ENCODE measurements around the gene EFCAB12.

EFCAB12 gene

GRCh38 chr3:129441215-129441614 is 12.8 kb upstream of the EFCAB12 start:
- TF ChIP-seq, protein P1, sequence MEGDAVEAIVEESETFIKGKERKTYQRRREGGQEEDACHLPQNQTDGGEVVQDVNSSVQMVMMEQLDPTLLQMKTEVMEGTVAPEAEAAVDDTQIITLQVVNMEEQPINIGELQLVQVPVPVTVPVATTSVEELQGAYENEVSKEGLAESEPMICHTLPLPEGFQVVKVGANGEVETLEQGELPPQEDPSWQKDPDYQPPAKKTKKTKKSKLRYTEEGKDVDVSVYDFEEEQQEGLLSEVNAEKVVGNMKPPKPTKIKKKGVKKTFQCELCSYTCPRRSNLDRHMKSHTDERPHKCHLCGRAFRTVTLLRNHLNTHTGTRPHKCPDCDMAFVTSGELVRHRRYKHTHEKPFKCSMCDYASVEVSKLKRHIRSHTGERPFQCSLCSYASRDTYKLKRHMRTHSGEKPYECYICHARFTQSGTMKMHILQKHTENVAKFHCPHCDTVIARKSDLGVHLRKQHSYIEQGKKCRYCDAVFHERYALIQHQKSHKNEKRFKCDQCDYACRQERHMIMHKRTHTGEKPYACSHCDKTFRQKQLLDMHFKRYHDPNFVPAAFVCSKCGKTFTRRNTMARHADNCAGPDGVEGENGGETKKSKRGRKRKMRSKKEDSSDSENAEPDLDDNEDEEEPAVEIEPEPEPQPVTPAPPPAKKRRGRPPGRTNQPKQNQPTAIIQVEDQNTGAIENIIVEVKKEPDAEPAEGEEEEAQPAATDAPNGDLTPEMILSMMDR (conservative IDR thresholded peaks at IDR 0.05; ENCODE audit: low read depth): no peak
- DNase-seq (ENCODE audit: low spot score): peak; percentile 10
- CTCF ChIA-PET: no interaction called here
- H3K27ac ChIP-seq: no peak overlapping the region
- POLR2A ChIA-PET (ENCODE audit: low non-redundant PET): interaction anchor here (0.8 kb wide), 1 partner anchor 185 kb away, joined by 7 read pairs; no protein-coding TSS in a partner anchor

GRCh38 chr3:129440618-129441190 is 12.3 kb upstream of the EFCAB12 start:
- H3K27ac ChIP-seq: peak overlapping the region; percentile 94
- ChIA-PET CTCF (interaction anchor here (0.6 to 0.8 kb wide), 2 partner anchors 54 to 125 kb away, joined by 3 read pairs; a partner anchor contains a TSS), POLR2A (ENCODE audit: low non-redundant PET) (interaction anchor here (0.8 kb wide), 1 partner anchor 185 kb away, joined by 7 read pairs; no protein-coding TSS in a partner anchor)
- TF ChIP-seq, protein P1 (conservative IDR thresholded peaks at IDR 0.05; ENCODE audit: low read depth): no peak
- peak; percentile 27 for DNase-seq (ENCODE audit: low spot score)

DNA sequence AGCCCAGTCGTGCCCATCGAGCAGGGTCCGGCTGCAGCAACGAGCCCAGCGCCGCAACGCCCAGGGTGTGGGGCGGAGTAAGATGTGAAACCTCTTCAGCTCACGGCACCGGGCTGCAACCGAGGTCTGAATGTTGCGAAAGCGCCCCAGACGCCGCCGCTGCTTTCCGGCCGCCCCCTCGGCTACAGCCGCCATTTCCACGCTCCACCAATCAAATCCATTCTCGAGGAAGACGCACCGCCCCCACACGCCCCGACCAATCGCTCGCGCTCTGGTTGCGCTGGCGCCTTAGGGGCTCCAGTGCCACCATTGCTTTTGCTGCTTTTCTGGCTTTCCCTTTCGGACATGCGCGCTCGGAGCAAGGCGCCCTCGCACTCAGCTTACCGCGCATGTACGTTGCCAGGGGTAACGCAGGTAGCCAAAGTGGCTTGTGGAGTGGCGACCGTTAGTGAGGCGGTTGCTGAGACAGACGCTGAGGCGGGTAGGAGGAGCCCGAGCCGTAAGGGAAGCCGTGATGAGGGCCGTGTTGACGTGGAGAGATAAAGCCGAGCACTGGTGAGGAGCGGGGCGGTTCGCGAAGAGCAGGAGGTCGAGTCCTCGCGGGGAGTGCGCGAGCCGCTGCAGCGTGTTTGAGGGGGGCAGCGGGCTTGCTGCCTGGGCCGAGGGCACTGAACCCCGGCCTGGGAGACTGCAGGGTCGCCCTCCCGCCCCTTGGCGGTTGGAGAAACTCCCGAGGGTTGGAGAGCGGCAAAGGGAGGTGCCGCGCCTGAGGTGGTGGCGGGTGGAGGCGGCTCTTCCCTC is 11.6 kb upstream of the EFCAB12 start, which contains the start of the genes IFT122 and MBD4:
Gene IFT122, plus strand, starts transcription at position 408 of the 801 bp plus-strand sequence. Its CDS starts 107 bp downstream, at position 515.
Gene MBD4, minus strand, starts transcription at position 132 of the 801 bp plus-strand sequence. Its CDS starts 115 bp downstream, at position 17.
- ChIA-PET POLR2A (ENCODE audit: low non-redundant PET) (interaction anchor here (0.6 kb wide), 2 partner anchors 40 to 135 kb away, joined by 3 to 4 read pairs; no protein-coding TSS in a partner anchor), CTCF (interaction anchor here (0.5 to 1.1 kb wide), 6 partner anchors 20 to 563 kb away, joined by 3 to 4 read pairs (median 3); a partner anchor contains a TSS)
- peak within 1 kb of the TSS; percentile 94 for H3K27ac ChIP-seq
- TF ChIP-seq, protein P1 (conservative IDR thresholded peaks at IDR 0.05; ENCODE audit: low read depth): no peak
- DNase-seq (ENCODE audit: low spot score): peak; percentile 100

DNA sequence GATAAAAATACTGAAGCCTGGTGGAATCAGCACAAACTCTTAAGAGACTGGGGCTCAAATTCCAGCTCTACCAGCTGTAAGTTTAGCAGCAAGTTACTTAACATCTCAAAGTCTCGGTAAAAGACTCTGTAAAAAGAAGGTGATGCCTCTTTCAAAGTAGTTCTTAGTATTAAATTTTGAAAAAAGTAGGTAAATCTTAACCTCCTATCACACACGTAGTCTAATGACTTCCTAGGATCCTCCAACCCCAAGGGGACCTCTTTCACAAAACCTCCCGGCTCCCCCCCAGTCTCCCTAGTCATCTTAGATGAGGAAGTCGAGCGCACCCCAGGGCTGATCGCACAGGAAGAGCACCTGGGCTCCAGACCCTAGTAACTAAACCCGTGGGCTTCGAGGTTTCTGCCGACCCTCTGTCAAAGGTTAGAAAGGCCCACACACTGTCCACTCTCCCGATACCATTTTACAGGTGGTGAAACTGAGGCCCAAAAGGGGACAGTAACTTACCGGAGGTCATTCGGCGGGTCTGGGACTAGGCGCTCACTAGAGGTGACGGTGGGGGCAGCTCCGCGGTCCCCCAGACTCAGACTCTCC is 10.9 kb upstream of the EFCAB12 start:
- CTCF ChIA-PET: interaction anchor here (0.5 to 1.1 kb wide), 5 partner anchors 21 to 563 kb away, joined by 3 to 4 read pairs (median 3); no protein-coding TSS in a partner anchor
- peak; percentile 73 for DNase-seq (ENCODE audit: low spot score)
- TF ChIP-seq, protein P1 (conservative IDR thresholded peaks at IDR 0.05; ENCODE audit: low read depth): no peak
- H3K27ac ChIP-seq: peak overlapping the region; percentile 94
- POLR2A ChIA-PET (ENCODE audit: low non-redundant PET): interaction anchor here (0.6 kb wide), 2 partner anchors 40 to 134 kb away, joined by 3 to 4 read pairs; no protein-coding TSS in a partner anchor

- TF ChIP-seq, protein P1 (conservative IDR thresholded peaks at IDR 0.05; ENCODE audit: low read depth): no peak
- ChIA-PET CTCF (no interaction called here), POLR2A (ENCODE audit: low non-redundant PET) (no interaction called here)
- H3K27ac ChIP-seq: no peak overlapping the region
- no peak for DNase-seq (ENCODE audit: low spot score)
Observed at GRCh38 chr3:129435367-129435766, 6.9 kb upstream of the EFCAB12 start.

DNA sequence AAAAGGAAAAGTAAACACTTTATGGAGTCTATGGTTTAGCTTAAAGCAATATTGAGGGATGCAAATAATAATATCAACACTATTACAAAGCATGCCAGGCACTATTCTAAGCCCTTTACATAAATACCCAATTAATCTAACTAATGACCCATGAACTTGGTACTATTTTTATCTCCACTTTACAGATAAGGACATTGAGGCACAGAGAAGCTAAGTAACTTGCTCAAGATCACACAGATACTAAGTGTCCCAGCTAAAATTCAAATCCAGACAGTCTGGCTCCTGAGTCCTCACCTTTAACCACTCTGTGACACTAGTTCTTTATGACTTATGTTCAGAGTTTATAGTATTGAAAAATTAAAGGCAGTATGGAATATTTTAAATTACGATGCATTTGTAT is 5.7 kb upstream of the EFCAB12 start:
- POLR2A ChIA-PET (ENCODE audit: low non-redundant PET): no interaction called here
- CTCF ChIA-PET: no interaction called here
- no peak for DNase-seq (ENCODE audit: low spot score)
- H3K27ac ChIP-seq: no peak overlapping the region
- TF ChIP-seq, protein P1 (conservative IDR thresholded peaks at IDR 0.05; ENCODE audit: low read depth): no peak
